ENCODE data around the gene C1orf116. TPM values are rescaled to one million over a fixed set of nuclear protein-coding genes. Genes with fewer than 3 reads are reported as not detected.
A peak's percentile ranks its signal among the peaks of the same experiment; 100 is the strongest.

C1orf116 gene
- total RNA-seq, 6 donors from 2014 or later, result 92.5 to 222 (median 193) TPM

- H3K4me3 ChIP-seq, result no peak overlapping the region
- no peak for DNase-seq
- WGBS, 2 donors, result 77 to 79% methylated on average over 4 of the region's 4 CpGs
- peak overlapping the region; percentile 57 to 87 (median 64) for H3K27ac ChIP-seq
- TF ChIP-seq POLR2AphosphoS5 (IDR thresholded peaks at IDR 0.05), result no peak
- peak in 1 of 4 donors; percentile 5 for TF ChIP-seq POLR2A (IDR thresholded peaks at IDR 0.05)
- TF ChIP-seq EP300 (IDR thresholded peaks at IDR 0.05), result no peak
- TF ChIP-seq, protein P1, sequence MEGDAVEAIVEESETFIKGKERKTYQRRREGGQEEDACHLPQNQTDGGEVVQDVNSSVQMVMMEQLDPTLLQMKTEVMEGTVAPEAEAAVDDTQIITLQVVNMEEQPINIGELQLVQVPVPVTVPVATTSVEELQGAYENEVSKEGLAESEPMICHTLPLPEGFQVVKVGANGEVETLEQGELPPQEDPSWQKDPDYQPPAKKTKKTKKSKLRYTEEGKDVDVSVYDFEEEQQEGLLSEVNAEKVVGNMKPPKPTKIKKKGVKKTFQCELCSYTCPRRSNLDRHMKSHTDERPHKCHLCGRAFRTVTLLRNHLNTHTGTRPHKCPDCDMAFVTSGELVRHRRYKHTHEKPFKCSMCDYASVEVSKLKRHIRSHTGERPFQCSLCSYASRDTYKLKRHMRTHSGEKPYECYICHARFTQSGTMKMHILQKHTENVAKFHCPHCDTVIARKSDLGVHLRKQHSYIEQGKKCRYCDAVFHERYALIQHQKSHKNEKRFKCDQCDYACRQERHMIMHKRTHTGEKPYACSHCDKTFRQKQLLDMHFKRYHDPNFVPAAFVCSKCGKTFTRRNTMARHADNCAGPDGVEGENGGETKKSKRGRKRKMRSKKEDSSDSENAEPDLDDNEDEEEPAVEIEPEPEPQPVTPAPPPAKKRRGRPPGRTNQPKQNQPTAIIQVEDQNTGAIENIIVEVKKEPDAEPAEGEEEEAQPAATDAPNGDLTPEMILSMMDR (IDR thresholded peaks at IDR 0.05), result no peak
- ATAC-seq (ENCODE audit: low FRiP score in 2 of 2), result no peak
- H3K27me3 ChIP-seq, result no peaks in the 10 kb centered on the region
- peaks cover 0 to 51% (median 17%) of the 10 kb centered on the region in 4 donors for H3K4me1 ChIP-seq
- no peaks in the 10 kb centered on the region for H3K9me3 ChIP-seq
- no peaks in the 10 kb centered on the region for H3K36me3 ChIP-seq
These were observed 29.3 kb downstream of the C1orf116 start for GRCh38 chr1:207003210-207003609.

DNA sequence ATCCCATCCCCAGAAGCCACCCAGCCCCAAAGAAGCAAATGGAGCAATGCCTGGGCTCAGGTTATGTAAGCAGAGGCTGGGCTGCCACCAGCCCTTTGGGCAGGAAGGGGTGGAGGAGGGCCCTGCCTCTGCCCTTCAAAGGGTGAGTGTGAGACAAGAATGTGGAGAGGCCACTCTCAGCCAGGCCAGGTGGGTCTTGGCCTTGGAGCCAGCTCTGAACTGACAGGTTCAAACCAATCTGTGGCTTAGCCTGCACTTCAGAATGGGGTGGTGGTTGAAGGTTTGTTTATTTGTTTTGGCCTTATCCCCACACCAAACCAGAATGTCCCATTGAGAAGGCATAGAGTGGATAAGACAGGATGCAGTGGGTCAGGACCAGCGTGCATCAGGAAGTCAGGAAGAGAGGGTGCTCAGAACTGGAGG, 29.8 kb downstream of the C1orf116 start:
- no peak overlapping the region for H3K4me3 ChIP-seq
- no peaks in the 10 kb centered on the region for H3K9me3 ChIP-seq
- peaks cover 0 to 49% (median 17%) of the 10 kb centered on the region in 4 donors for H3K4me1 ChIP-seq
- no peaks in the 10 kb centered on the region for H3K27me3 ChIP-seq
- peak overlapping the region; percentile 36 to 87 (median 60) for H3K27ac ChIP-seq
- H3K36me3 ChIP-seq, result no peaks in the 10 kb centered on the region
- TF ChIP-seq EP300 (IDR thresholded peaks at IDR 0.05) (peak; percentile 0 to 88 (median 68)), POLR2AphosphoS5 (IDR thresholded peaks at IDR 0.05) (peak; percentile 76 to 82), POLR2A (IDR thresholded peaks at IDR 0.05) (peak in 1 of 4 donors; percentile 46)
- TF ChIP-seq, protein P1 (IDR thresholded peaks at IDR 0.05), result no peak
- WGBS, 2 donors, result 23 to 39% methylated on average over 1 of the region's 1 CpG
- DNase-seq (peak in 1 of 2 donors; percentile 92), ATAC-seq (ENCODE audit: low FRiP score in 2 of 2) (peak; percentile 64 to 95)

DNA sequence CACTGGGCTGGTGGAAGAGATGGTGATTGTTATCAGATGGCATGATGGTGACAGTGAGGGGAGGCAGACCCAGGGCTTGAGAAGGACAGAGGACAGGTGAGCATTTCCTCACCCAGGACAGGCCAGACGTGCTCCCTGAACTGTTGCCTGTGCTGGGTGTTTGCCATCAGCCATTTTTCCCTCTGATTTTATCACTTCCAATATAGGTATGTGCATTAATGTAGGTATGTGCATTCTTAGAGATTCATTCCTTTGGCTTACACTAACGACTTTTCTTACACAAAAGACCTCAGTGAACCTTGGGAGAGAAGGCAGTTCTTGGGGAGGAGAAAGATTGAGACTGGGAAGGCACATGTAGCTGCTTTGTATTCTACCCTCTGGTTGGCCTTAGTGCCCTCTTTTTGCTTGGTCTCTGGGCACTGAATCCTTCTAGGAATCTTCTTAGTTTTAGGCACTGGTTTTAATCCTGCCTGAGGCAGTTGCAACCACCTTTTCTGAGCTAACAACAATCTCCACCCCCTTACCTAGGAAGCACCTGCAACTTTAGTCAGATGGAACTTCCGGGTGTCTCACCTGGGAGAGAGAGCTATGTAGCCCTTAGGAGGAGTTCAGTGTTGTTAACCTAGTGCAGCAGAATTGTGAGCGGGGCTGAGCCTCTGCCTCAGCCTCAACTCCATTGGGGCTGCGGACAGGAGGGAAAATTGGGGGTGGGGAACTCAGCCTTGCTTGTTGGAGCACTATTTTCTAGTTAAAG, 30.9 kb downstream of the C1orf116 start:
- TF ChIP-seq, protein P1 (IDR thresholded peaks at IDR 0.05), result no peak
- TF ChIP-seq POLR2A (IDR thresholded peaks at IDR 0.05), result no peak
- no peak for TF ChIP-seq EP300 (IDR thresholded peaks at IDR 0.05)
- TF ChIP-seq POLR2AphosphoS5 (IDR thresholded peaks at IDR 0.05), result no peak
- Histone ChIP-seq H3K27ac (peak overlapping the region; percentile 36 to 67 (median 60)), H3K4me3 (no peak overlapping the region), H3K27me3 (no peaks in the 10 kb centered on the region), H3K4me1 (peaks cover 0 to 40% (median 12%) of the 10 kb centered on the region in 4 donors), H3K9me3 (no peaks in the 10 kb centered on the region), H3K36me3 (no peaks in the 10 kb centered on the region)
- no peak for DNase-seq
- 74% methylated on average over 5 of the region's 5 CpGs for WGBS, 2 donors
- ATAC-seq (ENCODE audit: low FRiP score in 2 of 2), result no peak

GRCh38 chr1:207000651-207001291, 31.8 kb downstream of the C1orf116 start:
- peak overlapping the region in 1 of 4 donors; percentile 67 for H3K27ac ChIP-seq
- no peak for DNase-seq
- H3K9me3 ChIP-seq, result no peaks in the 10 kb centered on the region
- H3K36me3 ChIP-seq, result no peaks in the 10 kb centered on the region
- TF ChIP-seq, protein P1 (IDR thresholded peaks at IDR 0.05), result no peak
- no peak for TF ChIP-seq EP300 (IDR thresholded peaks at IDR 0.05)
- no peak overlapping the region for H3K4me3 ChIP-seq
- no peaks in the 10 kb centered on the region for H3K27me3 ChIP-seq
- no peak for ATAC-seq (ENCODE audit: low FRiP score in 2 of 2)
- peaks cover 0 to 37% (median 12%) of the 10 kb centered on the region in 4 donors for H3K4me1 ChIP-seq
- WGBS, 2 donors, result 51 to 64% methylated on average over 5 of the region's 5 CpGs
